Brain microvascular endothelial cell (primary cell): ENCODE results near the gene FMO2.

Experiments used
- DNase-seq: peaks from one replicate; pipeline ENCODE4 v3.0.0-alpha.2; 2020
- H3K27ac ChIP-seq: fragments of 250-450 bp; sonication (Bioruptor Pico); 2 replicates; pipeline ENCODE4 v1.5.1; 2020; ENCODE audit warnings: mild to moderate bottlenecking, moderate library complexity
- H3K27me3 ChIP-seq: fragments of 250-450 bp; sonication (Bioruptor Pico); replicated peaks from 2 replicates; pipeline ENCODE4 v1.5.1; 2020; ENCODE audit warnings: mild to moderate bottlenecking
- H3K36me3 ChIP-seq: fragments of 250-450 bp; sonication (Bioruptor Pico); replicated peaks from 2 replicates; pipeline ENCODE4 v1.5.1; 2020; ENCODE audit warnings: mild to moderate bottlenecking
- H3K4me3 ChIP-seq: 2 replicates; pipeline ENCODE4 v1.5.1; 2011; ENCODE audit warnings: low read depth, mild to moderate bottlenecking, control low read depth, low read length, moderate library complexity
- in situ Hi-C: cut with HindIII; loops from 2 replicates; pipeline ENCODE4 v1.10.0; 2017; ENCODE audit warnings: low sequenced_read_pairs, low pct_ligation_motif_present
- TF ChIP-seq, protein P1 (sequence below): IDR thresholded peaks from 2 replicates; pipeline ENCODE4 v1.5.1; 2011; ENCODE audit warnings: low read depth, mild to moderate bottlenecking, moderate library complexity, low read length, control low read depth, inconsistent platforms; ENCODE audit errors: missing control alignments

Gene FMO2

DNA sequence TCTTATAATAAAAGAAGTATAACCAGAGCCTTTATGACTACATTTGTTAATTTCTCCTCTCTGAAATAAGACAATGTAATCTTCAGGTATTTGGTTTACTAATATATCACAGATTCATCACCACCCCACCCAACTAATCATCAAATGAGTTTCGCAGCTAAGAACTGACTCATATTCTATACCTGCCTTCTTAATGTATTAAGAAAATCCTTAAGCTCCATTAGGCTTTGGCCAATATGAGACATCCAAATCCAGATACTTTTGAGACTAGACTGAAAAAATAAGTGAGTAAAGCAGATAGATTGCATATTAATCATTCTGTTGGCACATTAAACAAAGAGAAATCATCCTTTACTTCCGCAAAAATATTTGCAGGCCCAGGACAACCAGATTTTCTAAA is 18.7 kb upstream of the FMO2 start:
- Histone ChIP-seq H3K4me3 (no peak overlapping the region), H3K36me3 (no peaks in the 10 kb centered on the region), H3K27ac (no peak overlapping the region), H3K27me3 (no peaks in the 10 kb centered on the region)
- in situ Hi-C loops: no loop called here
- no peak for DNase-seq
- TF ChIP-seq, protein P1, sequence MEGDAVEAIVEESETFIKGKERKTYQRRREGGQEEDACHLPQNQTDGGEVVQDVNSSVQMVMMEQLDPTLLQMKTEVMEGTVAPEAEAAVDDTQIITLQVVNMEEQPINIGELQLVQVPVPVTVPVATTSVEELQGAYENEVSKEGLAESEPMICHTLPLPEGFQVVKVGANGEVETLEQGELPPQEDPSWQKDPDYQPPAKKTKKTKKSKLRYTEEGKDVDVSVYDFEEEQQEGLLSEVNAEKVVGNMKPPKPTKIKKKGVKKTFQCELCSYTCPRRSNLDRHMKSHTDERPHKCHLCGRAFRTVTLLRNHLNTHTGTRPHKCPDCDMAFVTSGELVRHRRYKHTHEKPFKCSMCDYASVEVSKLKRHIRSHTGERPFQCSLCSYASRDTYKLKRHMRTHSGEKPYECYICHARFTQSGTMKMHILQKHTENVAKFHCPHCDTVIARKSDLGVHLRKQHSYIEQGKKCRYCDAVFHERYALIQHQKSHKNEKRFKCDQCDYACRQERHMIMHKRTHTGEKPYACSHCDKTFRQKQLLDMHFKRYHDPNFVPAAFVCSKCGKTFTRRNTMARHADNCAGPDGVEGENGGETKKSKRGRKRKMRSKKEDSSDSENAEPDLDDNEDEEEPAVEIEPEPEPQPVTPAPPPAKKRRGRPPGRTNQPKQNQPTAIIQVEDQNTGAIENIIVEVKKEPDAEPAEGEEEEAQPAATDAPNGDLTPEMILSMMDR: no peak

DNA sequence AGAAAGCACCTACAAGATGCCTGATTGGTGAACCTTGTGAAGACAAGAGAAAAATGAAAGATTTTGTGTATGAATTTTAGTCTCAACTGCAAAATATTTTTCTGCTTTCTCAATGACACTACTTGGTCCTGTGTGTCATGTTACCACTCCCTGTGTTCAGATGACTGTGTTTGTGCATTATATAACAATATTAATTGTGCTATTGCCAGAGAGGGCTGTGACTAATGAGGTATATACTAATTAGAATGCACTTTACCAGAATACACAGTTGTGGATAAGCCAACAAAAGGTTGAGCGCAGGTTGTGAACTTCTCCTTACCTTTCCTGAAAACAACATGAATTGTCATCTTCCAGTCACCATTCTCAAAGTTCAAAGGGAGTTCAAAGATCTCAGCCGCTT is 17.3 kb upstream of the FMO2 start:
- TF ChIP-seq, protein P1: no peak
- no peak for DNase-seq
- Histone ChIP-seq H3K27me3 (no peaks in the 10 kb centered on the region), H3K4me3 (no peak overlapping the region), H3K36me3 (no peaks in the 10 kb centered on the region), H3K27ac (no peak overlapping the region)
- in situ Hi-C loops: no loop called here

DNA sequence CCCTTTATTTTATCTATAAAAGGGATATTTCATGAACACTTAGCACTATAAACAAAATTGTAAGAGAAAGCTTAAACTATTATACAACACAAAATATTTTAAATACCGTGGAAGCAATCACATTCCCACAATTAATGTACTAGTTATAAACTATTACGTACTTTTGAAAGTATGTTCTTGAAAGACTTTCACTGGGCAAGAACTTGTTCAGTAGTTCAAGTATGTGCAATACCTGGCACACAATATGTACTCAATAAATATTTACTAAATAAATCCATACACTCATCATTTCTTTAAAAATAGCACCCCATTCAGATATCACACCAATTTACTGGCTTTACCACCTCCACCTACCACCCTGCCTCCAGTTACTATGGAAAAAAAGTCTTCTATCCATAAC is 12.6 kb upstream of the FMO2 start:
- TF ChIP-seq, protein P1: no peak
- Histone ChIP-seq H3K4me3 (no peak overlapping the region), H3K36me3 (no peaks in the 10 kb centered on the region), H3K27me3 (no peaks in the 10 kb centered on the region), H3K27ac (no peak overlapping the region)
- in situ Hi-C loops: no loop called here
- DNase-seq: no peak

DNA sequence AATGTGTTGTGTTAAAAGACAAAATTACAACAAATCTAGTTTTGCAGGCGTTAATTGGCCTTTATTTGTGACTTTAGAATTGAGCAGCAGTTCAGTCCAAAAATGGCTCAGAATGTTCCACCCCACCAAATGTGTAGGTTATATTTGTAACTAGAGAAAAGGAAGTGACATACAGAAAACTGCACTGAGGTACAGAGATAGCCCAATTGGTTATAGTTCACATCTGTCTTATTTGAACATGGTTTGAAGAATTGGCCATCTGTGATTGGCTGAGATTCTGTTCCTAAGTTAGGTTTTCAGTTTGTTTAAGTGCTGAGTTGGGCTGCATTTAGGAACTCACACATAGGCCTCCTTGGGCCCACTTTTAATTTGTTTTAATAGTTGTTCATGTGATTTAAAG is 12.0 kb upstream of the FMO2 start:
- Histone ChIP-seq H3K27ac (no peak overlapping the region), H3K4me3 (no peak overlapping the region), H3K27me3 (no peaks in the 10 kb centered on the region), H3K36me3 (no peaks in the 10 kb centered on the region)
- in situ Hi-C loops: no loop called here
- TF ChIP-seq, protein P1: no peak
- no peak for DNase-seq

DNA sequence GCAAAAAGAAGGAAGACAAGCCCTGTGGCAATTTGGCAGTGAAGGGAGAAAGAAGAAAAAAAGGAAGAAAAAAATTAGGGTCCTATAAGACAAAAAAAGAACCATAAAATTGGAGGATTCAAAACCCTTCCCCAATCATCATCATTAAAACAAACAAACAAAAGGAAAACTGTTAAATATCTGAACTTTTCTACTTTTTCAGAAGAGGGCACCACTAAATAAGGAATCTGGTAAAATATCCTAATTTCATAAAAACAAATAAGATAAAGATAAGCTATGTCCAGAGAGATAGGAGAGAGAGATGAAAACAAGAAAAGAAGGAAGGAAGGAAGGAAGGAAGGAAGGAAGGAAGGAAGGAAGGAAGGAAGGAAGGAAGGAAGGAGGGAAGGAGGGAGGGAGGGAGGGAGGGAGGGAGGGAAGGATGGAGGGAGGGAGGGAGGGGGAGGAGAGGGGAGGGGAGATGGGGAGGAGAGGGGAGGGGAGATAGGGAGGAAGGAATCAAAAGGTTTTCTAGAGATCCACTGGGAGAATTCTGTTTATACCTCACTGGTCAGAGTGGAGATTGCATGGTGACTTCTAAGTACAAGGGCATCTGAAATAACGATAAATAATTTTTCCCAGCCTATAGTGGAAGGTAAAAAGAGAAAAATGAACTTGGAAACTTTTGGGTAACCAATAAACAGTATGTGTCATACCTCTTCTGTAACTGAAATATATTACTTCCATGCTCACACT is 10.4 kb upstream of the FMO2 start:
- in situ Hi-C loops: no loop called here
- Histone ChIP-seq H3K36me3 (no peaks in the 10 kb centered on the region), H3K27me3 (no peaks in the 10 kb centered on the region), H3K27ac (no peak overlapping the region), H3K4me3 (no peak overlapping the region)
- TF ChIP-seq, protein P1: no peak
- DNase-seq: no peak

DNA sequence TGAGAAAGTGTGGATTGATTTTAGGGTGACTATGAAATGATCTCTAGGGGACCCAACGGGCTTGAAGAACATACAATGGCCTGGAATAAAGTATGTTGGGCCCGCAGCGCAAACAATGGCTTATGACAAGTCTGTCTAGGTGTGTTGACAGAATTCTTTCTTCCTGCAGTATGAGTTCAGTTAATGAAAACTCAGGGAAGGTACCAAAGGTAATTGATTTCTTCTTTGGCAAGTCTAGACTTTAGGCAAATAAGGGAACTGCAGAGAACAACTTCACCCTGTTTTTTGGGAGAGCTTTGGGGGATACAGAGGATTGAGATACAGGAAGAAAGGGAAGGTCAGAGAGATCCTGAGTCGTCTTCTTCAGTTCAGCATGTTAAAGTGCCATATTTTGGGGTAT is 7.8 kb upstream of the FMO2 start:
- Histone ChIP-seq H3K36me3 (no peaks in the 10 kb centered on the region), H3K4me3 (no peak overlapping the region), H3K27me3 (no peaks in the 10 kb centered on the region), H3K27ac (no peak overlapping the region)
- TF ChIP-seq, protein P1: no peak
- DNase-seq: no peak
- in situ Hi-C loops: no loop called here
